Testis (tissue), 2 donors: ENCODE data around the gene WDR37.

Experiments used
- CTCF ChIP-seq, 3 experiments: fragments of 450-650 bp in 2 of 3; fragments of 200-600 bp in 1 of 3; sonication (generic) in 1 of 3; IDR thresholded peaks; one replicate each; pipeline ENCODE4 v1.5.1; 2016 to 2019; ENCODE audit warnings: antibody characterized with exemption in 3 of 3, mild to moderate bottlenecking in 2 of 3, moderate library complexity in 1 of 3
- POLR2A ChIP-seq: fragments of 450-650 bp; IDR thresholded peaks from one replicate; pipeline ENCODE4 v1.6.1; 2017; ENCODE audit warnings: antibody characterized with exemption, mild to moderate bottlenecking, moderate library complexity

DNA sequence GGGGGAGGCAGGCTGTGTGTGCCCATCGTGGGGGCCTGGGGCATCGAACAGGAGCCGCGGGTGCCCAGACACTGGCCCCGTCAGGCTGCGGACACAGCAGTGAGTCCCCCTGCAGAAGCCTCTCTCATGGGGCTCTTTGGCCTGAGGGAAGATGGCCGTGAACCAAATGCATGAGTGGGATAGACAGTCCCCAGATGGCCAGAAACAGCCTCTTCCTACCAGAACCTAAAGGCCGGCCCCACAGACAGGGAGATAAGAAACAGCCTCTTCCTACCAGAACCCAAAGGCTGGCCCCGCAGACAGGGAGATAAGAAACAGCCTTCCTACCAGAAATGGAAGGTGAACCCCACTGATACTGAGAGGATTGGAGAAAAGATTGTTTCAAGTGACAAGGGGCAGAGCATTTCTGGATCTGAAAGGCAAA is 47.1 kb upstream of the WDR37 start:
- no peak for TF ChIP-seq CTCF (IDR thresholded peaks at IDR 0.05)
- no peak for TF ChIP-seq POLR2A
